Spleen (tissue), 7 donors: ENCODE results near the gene LRRC28.

Experiments used
- POLR2A ChIP-seq, 3 donors: fragments of 450-650 bp; IDR thresholded peaks; one replicate each; pipeline ENCODE4 v1.5.1; 2017; ENCODE audit warnings: antibody characterized with exemption in 3 of 3, mild to moderate bottlenecking in 1 of 3
- POLR2AphosphoS5 ChIP-seq, 3 donors: sonication (generic); formaldehyde crosslinking; IDR thresholded peaks; one replicate each; pipeline ENCODE4 v1.5.1; 2017; ENCODE audit warnings: antibody characterized with exemption in 3 of 3
- TF ChIP-seq, protein P1 (sequence below), 11 experiments: fragments of 200-600 bp in 7 of 11; fragments of 450-650 bp in 4 of 11; sonication (generic) in 4 of 11; IDR thresholded peaks in 8 of 11; conservative IDR thresholded peaks in 3 of 11; 1 replicate in 7 of 11; 2 replicates in 4 of 11; pipeline versions ENCODE4 v1.4.0 to v1.8.0; 2016 to 2021; ENCODE audit warnings: antibody characterized with exemption in 11 of 11, inconsistent platforms in 4 of 11, mild to moderate bottlenecking in 1 of 11
- donor health status: DM: no; HTN: no; CAD: no; lungs with moderate emphysema.
- donor health status: DM: no; HTN: no; CAD: no.
- donor health status: DM: no; HTN: no; CAD: no.

DNA sequence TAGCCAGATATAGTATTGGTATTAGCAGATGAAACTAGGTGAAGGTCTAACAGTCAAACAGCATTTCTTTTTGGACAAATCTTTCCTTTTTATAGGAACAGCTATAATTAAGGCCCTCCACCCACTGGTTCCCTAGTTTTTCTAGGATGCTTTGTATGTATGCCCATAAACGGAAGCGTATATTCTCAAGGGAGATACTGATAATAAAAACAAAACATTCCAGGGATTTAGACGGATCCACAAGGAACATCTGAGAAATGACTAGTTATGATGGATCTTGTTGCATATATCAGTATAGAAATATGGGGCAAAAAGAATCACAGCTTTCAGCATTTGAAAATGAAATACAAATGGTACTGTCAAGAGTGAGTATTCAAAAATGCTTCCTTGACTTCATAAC lies 22.5 kb downstream of the LRRC28 start:
- TF ChIP-seq POLR2A (IDR thresholded peaks at IDR 0.05) (no peak), POLR2AphosphoS5 (IDR thresholded peaks at IDR 0.05) (no peak)
- TF ChIP-seq, protein P1, sequence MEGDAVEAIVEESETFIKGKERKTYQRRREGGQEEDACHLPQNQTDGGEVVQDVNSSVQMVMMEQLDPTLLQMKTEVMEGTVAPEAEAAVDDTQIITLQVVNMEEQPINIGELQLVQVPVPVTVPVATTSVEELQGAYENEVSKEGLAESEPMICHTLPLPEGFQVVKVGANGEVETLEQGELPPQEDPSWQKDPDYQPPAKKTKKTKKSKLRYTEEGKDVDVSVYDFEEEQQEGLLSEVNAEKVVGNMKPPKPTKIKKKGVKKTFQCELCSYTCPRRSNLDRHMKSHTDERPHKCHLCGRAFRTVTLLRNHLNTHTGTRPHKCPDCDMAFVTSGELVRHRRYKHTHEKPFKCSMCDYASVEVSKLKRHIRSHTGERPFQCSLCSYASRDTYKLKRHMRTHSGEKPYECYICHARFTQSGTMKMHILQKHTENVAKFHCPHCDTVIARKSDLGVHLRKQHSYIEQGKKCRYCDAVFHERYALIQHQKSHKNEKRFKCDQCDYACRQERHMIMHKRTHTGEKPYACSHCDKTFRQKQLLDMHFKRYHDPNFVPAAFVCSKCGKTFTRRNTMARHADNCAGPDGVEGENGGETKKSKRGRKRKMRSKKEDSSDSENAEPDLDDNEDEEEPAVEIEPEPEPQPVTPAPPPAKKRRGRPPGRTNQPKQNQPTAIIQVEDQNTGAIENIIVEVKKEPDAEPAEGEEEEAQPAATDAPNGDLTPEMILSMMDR (IDR thresholded peaks at IDR 0.05 in 8 of 11, conservative IDR thresholded peaks at IDR 0.05 in 3 of 11): no peak
